ENCODE results near the gene SUSD5.

The SUSD5 gene

DNA sequence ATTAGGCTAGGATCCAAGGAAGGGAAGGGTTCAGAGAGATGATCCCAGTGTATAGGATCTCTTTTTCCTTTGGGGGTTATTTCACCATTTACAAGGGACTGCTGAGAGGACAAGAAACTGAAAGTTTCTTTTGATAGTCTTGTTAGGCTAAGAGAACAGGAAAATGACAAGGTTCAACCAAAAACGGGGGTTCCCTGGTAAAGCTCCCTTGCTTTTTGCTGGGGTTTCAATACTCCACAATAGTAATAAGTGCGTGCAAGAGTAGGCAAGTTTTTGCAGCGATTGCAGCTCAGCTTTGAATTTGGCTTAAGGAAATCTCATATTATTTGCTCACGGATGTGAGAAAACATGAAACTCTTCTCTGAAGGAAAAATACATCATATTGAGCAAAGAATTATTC, 18.8 kb upstream of the SUSD5 start:
- no peak overlapping the region for H3K4me2 ChIP-seq (ENCODE audit: low read depth, low read length, poor library complexity, severe bottlenecking)
- H3K9me2 ChIP-seq (replicated peaks; ENCODE audit: insufficient read depth, low read length): no peaks in the 10 kb centered on the region
- H2AFZ ChIP-seq (ENCODE audit: low read depth, low read length, severe bottlenecking): no peak overlapping the region
- TF ChIP-seq, protein P1, sequence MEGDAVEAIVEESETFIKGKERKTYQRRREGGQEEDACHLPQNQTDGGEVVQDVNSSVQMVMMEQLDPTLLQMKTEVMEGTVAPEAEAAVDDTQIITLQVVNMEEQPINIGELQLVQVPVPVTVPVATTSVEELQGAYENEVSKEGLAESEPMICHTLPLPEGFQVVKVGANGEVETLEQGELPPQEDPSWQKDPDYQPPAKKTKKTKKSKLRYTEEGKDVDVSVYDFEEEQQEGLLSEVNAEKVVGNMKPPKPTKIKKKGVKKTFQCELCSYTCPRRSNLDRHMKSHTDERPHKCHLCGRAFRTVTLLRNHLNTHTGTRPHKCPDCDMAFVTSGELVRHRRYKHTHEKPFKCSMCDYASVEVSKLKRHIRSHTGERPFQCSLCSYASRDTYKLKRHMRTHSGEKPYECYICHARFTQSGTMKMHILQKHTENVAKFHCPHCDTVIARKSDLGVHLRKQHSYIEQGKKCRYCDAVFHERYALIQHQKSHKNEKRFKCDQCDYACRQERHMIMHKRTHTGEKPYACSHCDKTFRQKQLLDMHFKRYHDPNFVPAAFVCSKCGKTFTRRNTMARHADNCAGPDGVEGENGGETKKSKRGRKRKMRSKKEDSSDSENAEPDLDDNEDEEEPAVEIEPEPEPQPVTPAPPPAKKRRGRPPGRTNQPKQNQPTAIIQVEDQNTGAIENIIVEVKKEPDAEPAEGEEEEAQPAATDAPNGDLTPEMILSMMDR (IDR thresholded peaks at IDR 0.05; ENCODE audit: insufficient read depth, low read length, poor library complexity, severe bottlenecking): no peak
- no peak for TF ChIP-seq EZH2phosphoT487 (conservative IDR thresholded peaks at IDR 0.05; ENCODE audit: low read length)
- H3K4me3 ChIP-seq (ENCODE audit: insufficient read depth, low read length, poor library complexity, severe bottlenecking): no peak overlapping the region
- no peaks in the 10 kb centered on the region for H3K79me2 ChIP-seq (ENCODE audit: insufficient read depth, low read length)
- no peaks in the 10 kb centered on the region for H3F3A ChIP-seq (ENCODE audit: insufficient read depth)
- no peaks in the 10 kb centered on the region for H4K20me1 ChIP-seq (ENCODE audit: low read depth, low read length)
- no peaks in the 10 kb centered on the region for H3K36me3 ChIP-seq (ENCODE audit: low read length)
- H3K9me3 ChIP-seq (ENCODE audit: insufficient read depth, low read length): no peaks in the 10 kb centered on the region
- no peak overlapping the region for H3K27ac ChIP-seq (ENCODE audit: low read depth, low read length)
- no peaks in the 10 kb centered on the region for H3K27me3 ChIP-seq (ENCODE audit: low read length)
- H3K9ac ChIP-seq (ENCODE audit: low read length): no peak overlapping the region

DNA sequence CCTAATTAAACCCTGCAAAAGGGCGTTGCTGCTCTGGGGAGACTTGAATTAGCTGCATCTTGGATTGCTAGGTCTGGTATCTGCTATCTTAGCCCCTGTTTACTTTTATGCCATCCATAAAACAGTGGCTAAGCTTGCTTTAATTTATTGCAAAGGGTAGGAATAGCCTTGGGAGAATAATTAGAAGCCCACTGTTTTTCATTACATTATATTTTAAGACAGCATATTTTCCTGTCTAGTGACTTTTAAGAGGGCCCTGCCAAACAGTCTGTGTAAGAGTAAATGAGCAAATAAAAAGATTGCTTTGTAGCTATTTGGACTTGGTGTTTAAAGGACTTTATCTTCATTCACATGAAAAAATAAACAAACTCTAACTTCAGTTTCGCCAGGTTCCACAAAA, 17.4 kb upstream of the SUSD5 start:
- no peak overlapping the region for H3K27ac ChIP-seq (ENCODE audit: low read depth, low read length)
- TF ChIP-seq, protein P1 (IDR thresholded peaks at IDR 0.05; ENCODE audit: insufficient read depth, low read length, poor library complexity, severe bottlenecking): no peak
- no peak for TF ChIP-seq EZH2phosphoT487 (conservative IDR thresholded peaks at IDR 0.05; ENCODE audit: low read length)
- no peaks in the 10 kb centered on the region for H4K20me1 ChIP-seq (ENCODE audit: low read depth, low read length)
- no peak overlapping the region for H3K4me3 ChIP-seq (ENCODE audit: insufficient read depth, low read length, poor library complexity, severe bottlenecking)
- no peaks in the 10 kb centered on the region for H3K9me2 ChIP-seq (replicated peaks; ENCODE audit: insufficient read depth, low read length)
- no peaks in the 10 kb centered on the region for H3K79me2 ChIP-seq (ENCODE audit: insufficient read depth, low read length)
- H2AFZ ChIP-seq (ENCODE audit: low read depth, low read length, severe bottlenecking): no peak overlapping the region
- no peaks in the 10 kb centered on the region for H3K27me3 ChIP-seq (ENCODE audit: low read length)
- H3F3A ChIP-seq (ENCODE audit: insufficient read depth): no peaks in the 10 kb centered on the region
- no peak overlapping the region for H3K9ac ChIP-seq (ENCODE audit: low read length)
- no peaks in the 10 kb centered on the region for H3K9me3 ChIP-seq (ENCODE audit: insufficient read depth, low read length)
- H3K4me2 ChIP-seq (ENCODE audit: low read depth, low read length, poor library complexity, severe bottlenecking): no peak overlapping the region
- no peaks in the 10 kb centered on the region for H3K36me3 ChIP-seq (ENCODE audit: low read length)

DNA sequence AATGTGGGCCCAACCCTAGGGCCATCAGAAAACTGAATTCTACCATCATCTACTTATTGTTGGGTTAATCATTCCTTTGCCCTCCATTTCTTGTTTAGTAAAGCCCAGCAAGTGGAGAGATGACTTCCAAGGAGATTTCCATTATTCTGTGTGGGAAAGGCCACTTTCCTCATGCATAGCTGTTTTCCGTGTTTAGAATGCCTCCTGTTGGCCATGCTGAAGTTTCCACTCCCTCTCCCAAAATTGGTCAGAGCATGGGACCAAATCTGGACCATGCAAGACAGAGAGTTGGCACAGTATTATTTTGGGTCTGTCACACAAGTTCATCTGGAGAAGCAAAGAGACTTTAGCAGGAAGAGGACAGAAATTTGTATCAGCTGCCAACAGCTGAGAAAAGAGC, 15.3 kb upstream of the SUSD5 start:
- Histone ChIP-seq H3K4me3 (ENCODE audit: insufficient read depth, low read length, poor library complexity, severe bottlenecking) (no peak overlapping the region), H3K4me2 (ENCODE audit: low read depth, low read length, poor library complexity, severe bottlenecking) (no peak overlapping the region), H2AFZ (ENCODE audit: low read depth, low read length, severe bottlenecking) (no peak overlapping the region), H3K27me3 (ENCODE audit: low read length) (no peaks in the 10 kb centered on the region), H3F3A (ENCODE audit: insufficient read depth) (no peaks in the 10 kb centered on the region), H3K9ac (ENCODE audit: low read length) (no peak overlapping the region), H4K20me1 (ENCODE audit: low read depth, low read length) (no peaks in the 10 kb centered on the region), H3K9me2 (replicated peaks; ENCODE audit: insufficient read depth, low read length) (no peaks in the 10 kb centered on the region), H3K9me3 (ENCODE audit: insufficient read depth, low read length) (no peaks in the 10 kb centered on the region), H3K36me3 (ENCODE audit: low read length) (no peaks in the 10 kb centered on the region), H3K27ac (ENCODE audit: low read depth, low read length) (no peak overlapping the region), H3K79me2 (ENCODE audit: insufficient read depth, low read length) (no peaks in the 10 kb centered on the region)
- no peak for TF ChIP-seq EZH2phosphoT487 (conservative IDR thresholded peaks at IDR 0.05; ENCODE audit: low read length)
- TF ChIP-seq, protein P1 (IDR thresholded peaks at IDR 0.05; ENCODE audit: insufficient read depth, low read length, poor library complexity, severe bottlenecking): no peak

Data from SU-DHL-6 (cell line).